B cell (primary cell): ENCODE measurements around the gene ALOXE3.

ENCODE experiments used
- EZH2 ChIP-seq: IDR thresholded peaks from 2 replicates; pipeline ENCODE4 v1.6.1; 2012; ENCODE audit warnings: borderline replicate concordance, low read depth, mild to moderate bottlenecking, moderate library complexity, low read length; ENCODE audit not compliant: insufficient read depth, poor library complexity, severe bottlenecking
- TF ChIP-seq, protein P1 (sequence below): fragments of 200-600 bp; IDR thresholded peaks from one replicate; pipeline ENCODE4 v1.8.0; 2022; ENCODE audit warnings: antibody characterized with exemption, mild to moderate bottlenecking

DNA sequence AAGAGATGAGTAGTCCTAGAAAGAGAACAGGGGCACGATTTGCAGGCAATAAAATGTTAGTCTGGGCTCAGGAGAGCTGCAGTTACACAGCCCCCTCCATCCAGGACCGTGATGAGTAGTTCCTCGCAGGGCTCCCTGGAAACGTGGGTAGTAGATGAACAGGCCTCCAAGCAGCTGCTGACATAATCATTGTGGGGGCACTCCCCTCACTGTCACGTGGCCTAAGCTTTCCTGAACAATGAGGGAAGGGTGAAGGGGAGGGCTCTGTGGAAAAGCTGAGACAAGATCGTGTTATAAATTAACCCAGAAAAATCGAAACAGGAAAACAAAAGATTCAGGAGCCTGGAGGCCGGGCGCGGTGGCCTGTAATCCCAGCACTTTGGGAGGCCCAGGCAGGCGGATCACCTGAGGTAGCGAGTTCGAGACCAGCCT lies 35.2 kb upstream of the ALOXE3 start:
- TF ChIP-seq, protein P1, sequence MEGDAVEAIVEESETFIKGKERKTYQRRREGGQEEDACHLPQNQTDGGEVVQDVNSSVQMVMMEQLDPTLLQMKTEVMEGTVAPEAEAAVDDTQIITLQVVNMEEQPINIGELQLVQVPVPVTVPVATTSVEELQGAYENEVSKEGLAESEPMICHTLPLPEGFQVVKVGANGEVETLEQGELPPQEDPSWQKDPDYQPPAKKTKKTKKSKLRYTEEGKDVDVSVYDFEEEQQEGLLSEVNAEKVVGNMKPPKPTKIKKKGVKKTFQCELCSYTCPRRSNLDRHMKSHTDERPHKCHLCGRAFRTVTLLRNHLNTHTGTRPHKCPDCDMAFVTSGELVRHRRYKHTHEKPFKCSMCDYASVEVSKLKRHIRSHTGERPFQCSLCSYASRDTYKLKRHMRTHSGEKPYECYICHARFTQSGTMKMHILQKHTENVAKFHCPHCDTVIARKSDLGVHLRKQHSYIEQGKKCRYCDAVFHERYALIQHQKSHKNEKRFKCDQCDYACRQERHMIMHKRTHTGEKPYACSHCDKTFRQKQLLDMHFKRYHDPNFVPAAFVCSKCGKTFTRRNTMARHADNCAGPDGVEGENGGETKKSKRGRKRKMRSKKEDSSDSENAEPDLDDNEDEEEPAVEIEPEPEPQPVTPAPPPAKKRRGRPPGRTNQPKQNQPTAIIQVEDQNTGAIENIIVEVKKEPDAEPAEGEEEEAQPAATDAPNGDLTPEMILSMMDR: no peak
- no peak for TF ChIP-seq EZH2
